SU-DHL-6 (cell line): ENCODE measurements around the gene ADAD1.

Experiments used
- CTCF ChIP-seq: fragments of 200-600 bp; sonication (generic); IDR thresholded peaks from one replicate; pipeline ENCODE4 v1.5.1; 2017; ENCODE audit warnings: antibody characterized with exemption, mild to moderate bottlenecking, low read length, moderate library complexity; ENCODE audit not compliant: insufficient read depth, poor library complexity, severe bottlenecking
- EZH2phosphoT487 ChIP-seq: fragments of 200-600 bp; sonication (generic), shearing (Covaris generic); conservative IDR thresholded peaks from 2 replicates; pipeline ENCODE4 v1.6.1; 2018; ENCODE audit warnings: mild to moderate bottlenecking, antibody characterized with exemption, low read length, moderate library complexity, mixed read lengths

DNA sequence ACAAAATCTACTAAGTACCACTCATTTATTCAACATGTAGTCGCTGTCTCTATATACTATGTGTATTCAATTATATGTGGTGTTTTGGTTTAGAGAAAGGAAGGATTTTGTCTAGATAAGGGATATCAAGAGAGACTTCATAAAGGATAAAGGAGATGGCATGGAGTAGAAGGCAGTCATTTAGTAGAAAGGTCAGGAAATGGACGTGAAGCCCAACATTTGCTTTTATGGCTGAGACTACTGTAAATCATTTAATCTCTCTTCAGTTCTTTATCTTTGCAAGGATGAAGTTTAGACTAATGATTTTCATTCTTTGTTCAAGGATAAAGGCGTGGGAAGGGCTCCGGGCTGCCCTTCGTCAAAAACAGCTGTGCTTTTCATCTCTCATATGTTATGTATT lies 52.5 kb downstream of the ADAD1 start:
- no peak for TF ChIP-seq CTCF
- TF ChIP-seq EZH2phosphoT487 = no peak
